Muscle of back (tissue), 11 donors: ENCODE measurements around the gene GNAI1. TPM values are rescaled to one million over a fixed set of nuclear protein-coding genes. Genes with fewer than 3 reads are reported as not detected.

Source experiments
- DNase-seq, 3 donors: peaks; one replicate each; pipeline versions ENCODE4 v3.0.0 to v3.0.0-alpha.2; 2013
- polyA plus RNA-seq, 10 donors: library from polyadenylated mRNA; unstranded; fragments of 120-200 nt; gene quantifications; one replicate each; pipeline ENCODE4 v1.2.1, GENCODE V29; 2013; ENCODE audit not compliant: insufficient read length in 10 of 10

The GNAI1 gene
- polyA plus RNA-seq, 10 donors, result 29.9 to 61.1 (median 41.2) TPM

- DNase-seq, result no peak
Measured at GRCh38 chr7:80247144-80247543, 112.5 kb downstream of the GNAI1 start.

- no peak for DNase-seq
Measured at GRCh38 chr7:80247891-80248290, 113.3 kb downstream of the GNAI1 start.

- DNase-seq, result no peak
Measured at GRCh38 chr7:80249184-80249583, 114.6 kb downstream of the GNAI1 start.

- no peak for DNase-seq
Measured at GRCh38 chr7:80249619-80250295, 115.1 kb downstream of the GNAI1 start.

GRCh38 chr7:80253237-80253636, 118.6 kb downstream of the GNAI1 start:
- no peak for DNase-seq

- no peak for DNase-seq
Measured at GRCh38 chr7:80253653-80254052, 119.0 kb downstream of the GNAI1 start.

- DNase-seq, result no peak
Measured at GRCh38 chr7:80255656-80256055, 121.0 kb downstream of the GNAI1 start.

GRCh38 chr7:80257756-80258155, 123.1 kb downstream of the GNAI1 start:
- DNase-seq, result no peak

- no peak for DNase-seq
Measured at GRCh38 chr7:80260606-80261005, 126.0 kb downstream of the GNAI1 start.

- DNase-seq, result peak; percentile 62 to 85 (median 72)
Measured at GRCh38 chr7:80263333-80263732, 128.7 kb downstream of the GNAI1 start.

- DNase-seq, result no peak
Measured at GRCh38 chr7:80263821-80264220, 129.2 kb downstream of the GNAI1 start.

GRCh38 chr7:80264769-80265495, 130.3 kb downstream of the GNAI1 start:
- peak in 2 of 3 donors; percentile 30 to 32 for DNase-seq

GRCh38 chr7:80272560-80273239, 138.1 kb downstream of the GNAI1 start:
- DNase-seq, result no peak

GRCh38 chr7:80273327-80273726, 138.7 kb downstream of the GNAI1 start:
- DNase-seq, result no peak

GRCh38 chr7:80275192-80275605, 140.6 kb downstream of the GNAI1 start:
- no peak for DNase-seq
